Measurements from ENCODE around the gene MAK. TPM values are rescaled to one million over a fixed set of nuclear protein-coding genes. Genes with fewer than 3 reads are reported as not detected.

Gene MAK
- total RNA-seq, 4 donors from 2014 or later: 0.59 to 0.90 TPM; not detected in 2

- Histone ChIP-seq H3K4me1 (no peaks in the 10 kb centered on the region), H3K4me3 (no peak overlapping the region), H3K9me3 (no peaks in the 10 kb centered on the region), H3K36me3 (peaks cover 0 to 4% (median 0%) of the 10 kb centered on the region in 3 donors), H3K27ac (no peak overlapping the region), H3K27me3 (no peaks in the 10 kb centered on the region)
- WGBS, 2 donors: 57 to 67% methylated on average over 3 of the region's 3 CpGs
- DNase-seq (ENCODE audit: low spot score in 2 of 2): no peak
- no peak for TF ChIP-seq CTCF (IDR thresholded peaks at IDR 0.05)
- TF ChIP-seq EP300 (IDR thresholded peaks at IDR 0.05): no peak
- TF ChIP-seq POLR2A (IDR thresholded peaks at IDR 0.05): no peak
Measured at GRCh38 chr6:10800810-10801209, 37.5 kb downstream of the MAK start.

DNA sequence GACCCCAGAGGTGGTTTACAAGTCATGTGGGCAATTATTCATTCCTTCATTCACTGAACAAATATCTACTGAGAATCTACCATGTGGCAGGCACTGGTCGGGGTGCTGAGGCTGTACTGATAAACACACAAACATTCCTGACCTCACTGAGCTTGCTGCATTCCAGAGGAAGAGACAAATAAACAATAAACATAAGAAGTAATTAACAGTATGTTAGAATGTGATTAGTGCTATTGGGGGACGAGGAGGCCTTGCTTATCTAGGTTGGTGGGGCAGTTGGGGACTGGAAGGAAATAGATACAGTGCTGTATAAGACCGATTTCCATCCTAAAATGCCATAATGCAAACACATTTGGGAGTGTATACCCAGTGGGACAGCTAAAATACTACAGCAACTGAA, 44.1 kb downstream of the MAK start:
- no peak for DNase-seq (ENCODE audit: low spot score in 2 of 2)
- Histone ChIP-seq H3K27me3 (no peaks in the 10 kb centered on the region), H3K27ac (no peak overlapping the region), H3K4me1 (no peaks in the 10 kb centered on the region), H3K4me3 (no peak overlapping the region), H3K36me3 (peaks cover 0 to 17% (median 0%) of the 10 kb centered on the region in 3 donors), H3K9me3 (no peaks in the 10 kb centered on the region)
- no peak for TF ChIP-seq CTCF (IDR thresholded peaks at IDR 0.05)
- no peak for TF ChIP-seq POLR2A (IDR thresholded peaks at IDR 0.05)
- TF ChIP-seq EP300 (IDR thresholded peaks at IDR 0.05): no peak
- 70 to 74% methylated on average over 3 of the region's 3 CpGs for WGBS, 2 donors

DNA sequence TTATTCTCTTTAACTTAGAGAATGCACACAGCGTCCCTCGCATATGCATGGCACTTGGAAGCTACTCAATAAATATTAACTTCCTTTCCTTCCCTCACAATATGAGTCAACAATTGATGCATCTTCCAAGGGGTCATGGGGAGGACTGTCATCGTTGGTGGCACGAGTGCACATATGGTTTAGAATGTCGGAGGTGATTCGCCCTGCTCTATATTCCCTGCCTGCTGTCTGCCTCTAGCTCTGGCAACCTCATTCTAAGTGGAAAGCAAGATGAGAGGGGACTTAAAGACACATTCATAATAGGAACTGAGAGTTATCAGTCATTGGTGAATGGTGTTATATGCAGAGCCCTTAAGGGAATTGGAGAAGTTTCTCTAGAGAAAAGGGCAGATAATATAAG, 44.6 kb downstream of the MAK start:
- TF ChIP-seq POLR2A (IDR thresholded peaks at IDR 0.05): no peak
- TF ChIP-seq CTCF (IDR thresholded peaks at IDR 0.05): no peak
- no peak for TF ChIP-seq EP300 (IDR thresholded peaks at IDR 0.05)
- H3K4me1 ChIP-seq: no peaks in the 10 kb centered on the region
- H3K9me3 ChIP-seq: no peaks in the 10 kb centered on the region
- no peaks in the 10 kb centered on the region for H3K27me3 ChIP-seq
- H3K27ac ChIP-seq: no peak overlapping the region
- H3K36me3 ChIP-seq: peaks cover 0 to 21% (median 0%) of the 10 kb centered on the region in 3 donors
- H3K4me3 ChIP-seq: no peak overlapping the region
- no peak for DNase-seq (ENCODE audit: low spot score in 2 of 2)
- WGBS, 2 donors: 85 to 93% methylated on average over 6 of the region's 6 CpGs

DNA sequence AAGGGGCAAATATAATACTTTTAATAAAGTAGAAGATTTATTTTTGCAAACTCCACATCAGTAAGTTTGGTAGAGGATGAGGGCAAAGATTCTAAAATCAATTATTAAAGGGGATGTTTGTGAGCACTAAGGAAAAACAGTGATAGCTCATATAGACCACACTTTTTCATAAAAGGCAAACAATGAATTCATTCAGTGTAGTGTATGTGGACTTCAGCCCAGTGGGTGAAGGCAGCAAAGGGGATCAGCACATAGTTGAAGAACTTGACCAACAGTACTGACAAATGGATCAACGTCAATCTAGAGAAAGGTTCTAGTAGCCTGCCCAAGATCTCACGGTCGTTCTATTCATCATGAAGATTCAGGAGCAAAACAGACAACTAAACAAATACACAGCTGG, 45.3 kb downstream of the MAK start:
- Histone ChIP-seq H3K4me1 (no peaks in the 10 kb centered on the region), H3K27ac (no peak overlapping the region), H3K4me3 (no peak overlapping the region), H3K9me3 (no peaks in the 10 kb centered on the region), H3K27me3 (no peaks in the 10 kb centered on the region), H3K36me3 (peaks cover 0 to 21% (median 0%) of the 10 kb centered on the region in 3 donors)
- WGBS, 2 donors: 48 to 61% methylated on average over 3 of the region's 3 CpGs
- DNase-seq (ENCODE audit: low spot score in 2 of 2): no peak
- no peak for TF ChIP-seq CTCF (IDR thresholded peaks at IDR 0.05)
- no peak for TF ChIP-seq EP300 (IDR thresholded peaks at IDR 0.05)
- TF ChIP-seq POLR2A (IDR thresholded peaks at IDR 0.05): no peak

- Histone ChIP-seq H3K4me3 (no peak overlapping the region), H3K27ac (no peak overlapping the region), H3K36me3 (peaks cover 0 to 28% (median 0%) of the 10 kb centered on the region in 3 donors), H3K27me3 (no peaks in the 10 kb centered on the region), H3K4me1 (no peaks in the 10 kb centered on the region), H3K9me3 (no peaks in the 10 kb centered on the region)
- 62 to 81% methylated on average over 5 of the region's 5 CpGs for WGBS, 2 donors
- TF ChIP-seq EP300 (IDR thresholded peaks at IDR 0.05): no peak
- TF ChIP-seq POLR2A (IDR thresholded peaks at IDR 0.05): no peak
- no peak for TF ChIP-seq CTCF (IDR thresholded peaks at IDR 0.05)
- DNase-seq (ENCODE audit: low spot score in 2 of 2): no peak
Measured at GRCh38 chr6:10792101-10792500, 46.2 kb downstream of the MAK start.

All from tibial nerve (tissue), 4 donors.